ENCODE results near the gene SNX6.
"Not testable (repeated sequence)": the region's sequence is repeated elsewhere in the genome, so short reads cannot be mapped to it uniquely, and the experiment has no call there.

Gene SNX6

GRCh38 chr14:34629657-34630529 lies at the start of gene SNX6:
SNX6 (minus strand) TSS chr14:34630148; CDS start chr14:34630116, 32 bp downstream.
- peak; percentile 89 for DNase-seq

- no peak for DNase-seq
These were observed 48.8 kb upstream of the SNX6 start for GRCh38 chr14:34678735-34679134.

GRCh38 chr14:34678306-34678705 lies 48.4 kb upstream of the SNX6 start:
- no peak for DNase-seq

- DNase-seq, result no peak
These were observed 46.7 kb upstream of the SNX6 start for GRCh38 chr14:34676516-34677211.

- DNase-seq, result no peak
These were observed 43.8 kb upstream of the SNX6 start for GRCh38 chr14:34673702-34674101.

- DNase-seq, result no peak
These were observed 41.8 kb upstream of the SNX6 start for GRCh38 chr14:34671716-34672115.

GRCh38 chr14:34668111-34668510 lies 38.2 kb upstream of the SNX6 start:
- no peak for DNase-seq

GRCh38 chr14:34667007-34667406 lies 37.1 kb upstream of the SNX6 start:
- DNase-seq, result no peak

GRCh38 chr14:34665785-34666435 lies 36.0 kb upstream of the SNX6 start:
- peak; percentile 40 for DNase-seq

- DNase-seq, result no peak
These were observed 32.7 kb upstream of the SNX6 start for GRCh38 chr14:34662561-34663088.

GRCh38 chr14:34660796-34661195 lies 30.8 kb upstream of the SNX6 start:
- no peak for DNase-seq

- no peak for DNase-seq
These were observed 26.0 kb upstream of the SNX6 start for GRCh38 chr14:34655959-34656358.

- not testable (repeated sequence) for DNase-seq
These were observed 23.1 kb upstream of the SNX6 start for GRCh38 chr14:34653073-34653472.

- DNase-seq, result not testable (repeated sequence)
These were observed 22.4 kb upstream of the SNX6 start for GRCh38 chr14:34652348-34652747.

GRCh38 chr14:34650786-34651584 lies 21.0 kb upstream of the SNX6 start:
- no peak for DNase-seq

- not testable (repeated sequence) for DNase-seq
These were observed 20.1 kb upstream of the SNX6 start for GRCh38 chr14:34650006-34650405.

- DNase-seq, result no peak
These were observed 19.4 kb upstream of the SNX6 start for GRCh38 chr14:34649344-34649743.

- no peak for DNase-seq
These were observed 16.8 kb upstream of the SNX6 start for GRCh38 chr14:34646570-34647255.

GRCh38 chr14:34643361-34643760 lies 13.4 kb upstream of the SNX6 start:
- no peak for DNase-seq

- no peak for DNase-seq
These were observed 12.6 kb upstream of the SNX6 start for GRCh38 chr14:34642595-34642994.

- no peak for DNase-seq
These were observed 10.9 kb upstream of the SNX6 start for GRCh38 chr14:34640826-34641225.

GRCh38 chr14:34634360-34634771 lies 4.4 kb upstream of the SNX6 start:
- not testable (repeated sequence) for DNase-seq

All from right hindlimb (tissue), 1 donor.